Vagina (tissue), 2 donors: Measurements from ENCODE around the gene CRAMP1. TPM values are rescaled to one million over a fixed set of nuclear protein-coding genes. Genes with fewer than 3 reads are reported as not detected.
"Not testable (repeated sequence)": the region's sequence is repeated elsewhere in the genome, so short reads cannot be mapped to it uniquely, and the experiment has no call there.

Experiments
- DNase-seq, 2 donors: peaks; one replicate each; pipeline ENCODE4 v3.0.0-alpha.2; 2017; ENCODE audit errors: extremely low spot score in 2 of 2
- H3K27ac ChIP-seq: fragments of 200-600 bp; sonication (generic); one replicate; pipeline ENCODE4 v1.5.1; 2019
- H3K27me3 ChIP-seq: fragments of 200-600 bp; sonication (generic); one replicate; pipeline ENCODE4 v1.5.1; 2019
- H3K36me3 ChIP-seq, 2 donors: fragments of 200-600 bp; sonication (generic); one replicate each; pipeline ENCODE4 v1.5.1; 2017 to 2019
- H3K4me1 ChIP-seq: fragments of 200-600 bp; sonication (generic); one replicate; pipeline ENCODE4 v1.5.1; 2019
- H3K4me3 ChIP-seq, 2 donors: fragments of 200-600 bp; sonication (generic); 1 replicate in 1 of 2; 2 replicates in 1 of 2; pipeline ENCODE4 v1.5.1; 2016 to 2019
- H3K9me3 ChIP-seq: fragments of 200-600 bp; sonication (generic); one replicate; pipeline ENCODE4 v1.5.1; 2019
- POLR2A ChIP-seq, 2 donors: fragments of 450-650 bp; IDR thresholded peaks; one replicate each; pipeline ENCODE4 v1.6.1; 2017; ENCODE audit warnings: antibody characterized with exemption in 2 of 2, mild to moderate bottlenecking in 2 of 2, moderate library complexity in 2 of 2
- POLR2AphosphoS5 ChIP-seq, 2 donors: sonication (generic); formaldehyde crosslinking; IDR thresholded peaks; one replicate each; pipeline ENCODE4 v1.9.0; 2017; ENCODE audit warnings: antibody characterized with exemption in 2 of 2, mild to moderate bottlenecking in 2 of 2, low read depth in 1 of 2; ENCODE audit not compliant: insufficient read depth in 1 of 2
- intact Hi-C: fragments of 100-400 bp; cut with DNase I; formaldehyde crosslinking; loops from one replicate; pipeline ENCODE4 v1.15.1; 2023
- total RNA-seq: library from RNA; depleted of rRNA; stranded (reverse); fragments of >200 nt; gene quantifications from one replicate; pipeline ENCODE4 v1.2.3, GENCODE V29; 2016
- TF ChIP-seq, protein P1 (sequence below), 3 experiments: fragments of 450-650 bp in 2 of 3; fragments of 200-600 bp in 1 of 3; sonication (generic) in 1 of 3; IDR thresholded peaks; one replicate each; pipeline ENCODE4 v1.5.1; 2017 to 2019; ENCODE audit warnings: antibody characterized with exemption in 3 of 3, mild to moderate bottlenecking in 2 of 3, moderate library complexity in 2 of 3

The CRAMP1 gene
- total RNA-seq, 1 donor from 2014 or later = 13.8 TPM

DNA sequence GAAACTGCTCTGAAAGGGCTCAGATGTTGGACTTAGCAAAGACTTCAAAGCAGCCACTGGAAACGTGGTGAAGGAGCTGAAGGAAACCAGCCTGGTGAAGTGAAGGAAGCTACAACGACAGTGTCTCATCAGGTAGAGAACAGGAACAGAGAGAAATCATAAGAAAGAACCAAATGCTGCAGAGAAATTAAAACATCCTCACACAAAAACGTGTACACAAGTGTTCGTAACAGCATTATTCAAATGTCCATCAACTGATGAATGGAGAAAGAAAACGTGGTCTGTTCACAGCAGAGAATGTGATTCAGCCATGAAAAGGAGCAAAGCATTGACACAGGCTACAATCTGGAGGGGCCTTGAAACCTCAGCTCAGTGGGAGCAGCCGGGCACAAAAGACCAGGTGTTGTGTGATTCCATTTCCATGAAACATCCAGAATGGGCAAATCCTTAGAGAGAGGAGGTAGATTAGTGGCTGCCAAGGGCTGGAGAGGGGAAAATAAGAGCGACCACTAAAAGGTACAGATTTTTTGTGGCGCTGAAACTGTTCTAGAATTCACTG lies 27.2 kb upstream of the CRAMP1 start:
- Histone ChIP-seq H3K36me3 (peaks cover 0 to 43% of the 10 kb centered on the region in 2 donors), H3K27me3 (no peaks in the 10 kb centered on the region), H3K9me3 (no peaks in the 10 kb centered on the region), H3K4me3 (no peak overlapping the region), H3K4me1 (no peaks in the 10 kb centered on the region), H3K27ac (no peak overlapping the region)
- TF ChIP-seq POLR2A (IDR thresholded peaks at IDR 0.05) (no peak), POLR2AphosphoS5 (IDR thresholded peaks at IDR 0.05; ENCODE audit: insufficient read depth in 1 of 2, low read depth in 1 of 2) (no peak)
- TF ChIP-seq, protein P1, sequence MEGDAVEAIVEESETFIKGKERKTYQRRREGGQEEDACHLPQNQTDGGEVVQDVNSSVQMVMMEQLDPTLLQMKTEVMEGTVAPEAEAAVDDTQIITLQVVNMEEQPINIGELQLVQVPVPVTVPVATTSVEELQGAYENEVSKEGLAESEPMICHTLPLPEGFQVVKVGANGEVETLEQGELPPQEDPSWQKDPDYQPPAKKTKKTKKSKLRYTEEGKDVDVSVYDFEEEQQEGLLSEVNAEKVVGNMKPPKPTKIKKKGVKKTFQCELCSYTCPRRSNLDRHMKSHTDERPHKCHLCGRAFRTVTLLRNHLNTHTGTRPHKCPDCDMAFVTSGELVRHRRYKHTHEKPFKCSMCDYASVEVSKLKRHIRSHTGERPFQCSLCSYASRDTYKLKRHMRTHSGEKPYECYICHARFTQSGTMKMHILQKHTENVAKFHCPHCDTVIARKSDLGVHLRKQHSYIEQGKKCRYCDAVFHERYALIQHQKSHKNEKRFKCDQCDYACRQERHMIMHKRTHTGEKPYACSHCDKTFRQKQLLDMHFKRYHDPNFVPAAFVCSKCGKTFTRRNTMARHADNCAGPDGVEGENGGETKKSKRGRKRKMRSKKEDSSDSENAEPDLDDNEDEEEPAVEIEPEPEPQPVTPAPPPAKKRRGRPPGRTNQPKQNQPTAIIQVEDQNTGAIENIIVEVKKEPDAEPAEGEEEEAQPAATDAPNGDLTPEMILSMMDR (IDR thresholded peaks at IDR 0.05) = no peak
- intact Hi-C loops = no loop called here
- no peak for DNase-seq

DNA sequence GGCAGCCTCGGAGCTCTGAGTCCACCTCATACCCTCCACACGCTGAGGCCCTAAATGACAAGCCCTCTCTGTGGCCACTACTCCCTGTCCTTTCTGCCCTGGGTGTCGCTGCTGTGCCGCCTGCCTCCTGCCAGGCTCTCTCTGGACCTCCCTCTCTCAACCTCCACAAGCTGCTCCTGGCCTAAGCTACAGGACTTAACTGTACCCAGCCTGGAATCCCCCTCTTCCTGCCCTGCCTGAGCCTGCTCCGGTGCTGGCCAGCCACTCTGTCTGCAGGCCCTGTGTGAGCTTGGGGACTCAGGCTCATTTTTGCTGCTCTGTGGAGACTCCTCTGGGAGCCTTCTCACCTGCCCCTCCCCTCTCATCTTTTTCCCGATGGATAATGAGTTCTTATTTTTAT lies 21.8 kb upstream of the CRAMP1 start:
- peaks cover 0 to 17% of the 10 kb centered on the region in 2 donors for H3K36me3 ChIP-seq
- TF ChIP-seq, protein P1 (IDR thresholded peaks at IDR 0.05) = no peak
- no peak for TF ChIP-seq POLR2AphosphoS5 (IDR thresholded peaks at IDR 0.05; ENCODE audit: insufficient read depth in 1 of 2, low read depth in 1 of 2)
- TF ChIP-seq POLR2A (IDR thresholded peaks at IDR 0.05) = no peak
- H3K27ac ChIP-seq = no peak overlapping the region
- no peak for DNase-seq
- H3K9me3 ChIP-seq = no peaks in the 10 kb centered on the region
- H3K27me3 ChIP-seq = no peaks in the 10 kb centered on the region
- intact Hi-C loops = no loop called here
- H3K4me1 ChIP-seq = no peaks in the 10 kb centered on the region
- no peak overlapping the region for H3K4me3 ChIP-seq

DNA sequence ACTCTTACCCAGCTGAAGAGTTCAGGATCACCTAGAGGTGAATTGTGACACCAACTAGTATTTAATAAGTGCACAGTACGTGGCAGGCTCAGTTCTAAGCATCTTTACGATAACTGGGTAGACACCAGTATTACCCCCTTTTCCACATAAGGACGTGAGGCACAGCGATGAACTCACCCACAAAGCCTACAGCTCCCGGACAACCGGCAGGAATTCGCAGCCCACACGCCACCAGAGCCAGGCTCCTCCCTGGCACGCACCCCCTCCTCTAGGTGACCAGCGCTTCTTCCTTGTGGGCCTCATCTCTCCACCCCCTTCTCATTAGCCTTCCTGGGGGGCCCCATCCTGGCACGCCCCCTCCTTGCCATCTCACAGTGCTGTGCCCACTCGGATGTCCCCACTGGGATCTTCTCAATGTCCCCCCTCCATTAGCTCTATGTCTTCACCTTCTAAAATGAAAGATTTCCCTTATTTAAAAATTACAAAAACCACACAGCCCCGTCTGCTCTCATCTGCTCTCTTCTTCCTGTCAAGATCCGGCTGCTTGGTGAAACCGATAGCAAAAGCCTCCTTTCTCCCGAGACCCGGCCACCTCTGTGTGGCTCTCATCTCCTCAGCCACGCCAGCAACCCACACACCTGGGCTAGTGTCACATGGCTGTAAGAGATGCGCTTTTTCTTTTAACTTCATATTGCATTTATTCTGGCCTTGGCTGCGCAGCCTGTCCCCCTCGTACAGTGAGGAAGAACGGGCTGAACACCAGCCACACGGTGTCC lies 21.0 kb upstream of the CRAMP1 start:
- no peak for DNase-seq
- intact Hi-C loops = no loop called here
- TF ChIP-seq POLR2AphosphoS5 (IDR thresholded peaks at IDR 0.05; ENCODE audit: insufficient read depth in 1 of 2, low read depth in 1 of 2) = no peak
- no peak for TF ChIP-seq POLR2A (IDR thresholded peaks at IDR 0.05)
- TF ChIP-seq, protein P1 (IDR thresholded peaks at IDR 0.05) = no peak
- no peaks in the 10 kb centered on the region for H3K4me1 ChIP-seq
- H3K27ac ChIP-seq = no peak overlapping the region
- H3K27me3 ChIP-seq = no peaks in the 10 kb centered on the region
- H3K4me3 ChIP-seq = no peak overlapping the region
- H3K9me3 ChIP-seq = no peaks in the 10 kb centered on the region
- peaks cover 0 to 14% of the 10 kb centered on the region in 2 donors for H3K36me3 ChIP-seq

DNA sequence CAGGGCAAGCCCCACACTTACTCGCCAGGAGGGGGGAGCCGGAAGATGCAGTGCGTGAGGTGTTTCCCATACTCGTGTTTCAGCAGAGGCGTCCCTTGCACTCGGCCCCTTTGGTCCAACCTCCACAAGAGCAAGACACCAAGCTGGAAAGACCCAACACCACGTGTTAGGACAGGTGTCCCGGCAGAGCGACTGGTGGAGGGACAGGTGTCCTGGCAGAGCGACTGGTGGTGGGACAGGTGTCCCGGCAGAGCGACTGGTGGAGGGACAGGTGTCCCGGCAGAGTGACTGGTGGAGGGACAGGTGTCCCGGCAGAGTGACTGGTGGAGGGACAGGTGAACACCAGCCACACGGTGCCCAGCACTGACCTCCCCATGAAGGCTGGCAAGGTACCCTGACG lies 19.7 kb upstream of the CRAMP1 start:
- intact Hi-C loops = no loop called here
- Histone ChIP-seq H3K4me3 (no peak overlapping the region), H3K9me3 (no peaks in the 10 kb centered on the region), H3K4me1 (no peaks in the 10 kb centered on the region), H3K36me3 (peaks cover 0 to 10% of the 10 kb centered on the region in 2 donors), H3K27ac (no peak overlapping the region), H3K27me3 (no peaks in the 10 kb centered on the region)
- DNase-seq = no peak
- TF ChIP-seq POLR2AphosphoS5 (IDR thresholded peaks at IDR 0.05; ENCODE audit: insufficient read depth in 1 of 2, low read depth in 1 of 2) (no peak), POLR2A (IDR thresholded peaks at IDR 0.05) (no peak)
- TF ChIP-seq, protein P1 (IDR thresholded peaks at IDR 0.05) = no peak

DNA sequence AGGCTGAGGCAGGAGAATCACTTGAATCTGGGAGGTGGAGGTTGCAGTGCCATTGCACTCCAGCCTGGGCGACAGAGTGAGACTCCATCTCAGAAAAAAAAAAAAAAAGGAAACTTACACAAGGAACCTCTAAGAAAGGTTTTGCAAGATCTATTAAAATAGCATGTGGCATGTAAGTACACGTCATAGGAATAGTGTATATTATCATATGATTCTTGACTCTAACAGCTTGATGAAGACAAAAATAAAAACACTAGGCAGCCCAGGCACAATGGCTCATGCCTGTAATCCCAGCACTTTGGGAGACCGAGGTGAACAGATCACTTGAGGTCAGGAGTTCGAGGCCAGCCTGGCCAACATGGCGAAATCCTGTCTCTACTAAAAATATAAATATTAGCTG lies 16.6 kb upstream of the CRAMP1 start:
- intact Hi-C loops, H3K27me3 ChIP-seq, H3K27ac ChIP-seq, DNase-seq, H3K4me3 ChIP-seq, H3K4me1 ChIP-seq, H3K36me3 ChIP-seq, H3K9me3 ChIP-seq: not testable (repeated sequence)
